Measurements from ENCODE around the gene DNAAF2. TPM values are rescaled to one million over a fixed set of nuclear protein-coding genes. Genes with fewer than 3 reads are reported as not detected.
A peak's percentile ranks its signal among the peaks of the same experiment; 100 is the strongest.
"Not testable (repeated sequence)": the region's sequence is repeated elsewhere in the genome, so short reads cannot be mapped to it uniquely, and the experiment has no call there.

The DNAAF2 gene, protein sequence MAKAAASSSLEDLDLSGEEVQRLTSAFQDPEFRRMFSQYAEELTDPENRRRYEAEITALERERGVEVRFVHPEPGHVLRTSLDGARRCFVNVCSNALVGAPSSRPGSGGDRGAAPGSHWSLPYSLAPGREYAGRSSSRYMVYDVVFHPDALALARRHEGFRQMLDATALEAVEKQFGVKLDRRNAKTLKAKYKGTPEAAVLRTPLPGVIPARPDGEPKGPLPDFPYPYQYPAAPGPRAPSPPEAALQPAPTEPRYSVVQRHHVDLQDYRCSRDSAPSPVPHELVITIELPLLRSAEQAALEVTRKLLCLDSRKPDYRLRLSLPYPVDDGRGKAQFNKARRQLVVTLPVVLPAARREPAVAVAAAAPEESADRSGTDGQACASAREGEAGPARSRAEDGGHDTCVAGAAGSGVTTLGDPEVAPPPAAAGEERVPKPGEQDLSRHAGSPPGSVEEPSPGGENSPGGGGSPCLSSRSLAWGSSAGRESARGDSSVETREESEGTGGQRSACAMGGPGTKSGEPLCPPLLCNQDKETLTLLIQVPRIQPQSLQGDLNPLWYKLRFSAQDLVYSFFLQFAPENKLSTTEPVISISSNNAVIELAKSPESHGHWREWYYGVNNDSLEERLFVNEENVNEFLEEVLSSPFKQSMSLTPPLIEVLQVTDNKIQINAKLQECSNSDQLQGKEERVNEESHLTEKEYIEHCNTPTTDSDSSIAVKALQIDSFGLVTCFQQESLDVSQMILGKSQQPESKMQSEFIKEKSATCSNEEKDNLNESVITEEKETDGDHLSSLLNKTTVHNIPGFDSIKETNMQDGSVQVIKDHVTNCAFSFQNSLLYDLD
- 10 to 100 TPM; 15.5 to 19.1 (median 17.3) TPM for polyA plus RNA-seq (ENCODE audit: insufficient read length in 4 of 4)

DNA sequence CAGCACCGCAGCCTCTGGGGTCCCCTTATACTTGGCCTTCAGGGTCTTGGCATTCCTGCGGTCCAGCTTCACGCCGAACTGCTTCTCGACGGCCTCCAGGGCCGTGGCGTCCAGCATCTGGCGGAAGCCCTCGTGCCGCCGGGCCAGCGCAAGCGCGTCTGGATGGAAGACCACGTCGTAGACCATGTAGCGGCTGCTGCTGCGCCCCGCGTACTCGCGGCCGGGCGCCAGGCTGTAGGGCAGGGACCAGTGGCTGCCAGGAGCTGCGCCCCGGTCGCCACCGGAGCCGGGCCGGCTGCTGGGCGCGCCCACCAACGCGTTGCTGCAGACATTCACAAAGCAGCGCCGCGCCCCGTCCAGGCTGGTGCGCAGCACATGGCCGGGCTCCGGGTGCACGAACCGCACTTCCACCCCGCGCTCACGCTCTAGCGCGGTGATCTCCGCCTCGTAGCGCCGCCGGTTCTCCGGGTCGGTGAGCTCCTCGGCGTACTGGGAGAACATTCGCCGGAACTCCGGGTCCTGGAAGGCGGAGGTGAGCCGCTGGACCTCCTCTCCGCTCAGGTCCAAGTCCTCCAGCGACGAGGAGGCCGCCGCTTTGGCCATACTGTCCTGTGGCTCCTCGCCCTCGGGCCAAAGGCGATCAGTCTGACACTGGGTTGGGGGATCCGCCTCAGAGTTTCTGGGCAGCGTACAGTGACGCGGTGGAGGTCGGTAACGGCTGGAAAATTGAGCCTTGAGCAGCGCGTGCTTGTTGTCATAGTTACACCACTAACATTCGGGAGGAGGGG lies at the start of gene DNAAF2:
Gene DNAAF2, minus strand, starts transcription at position 698 of the 788 bp plus-strand sequence. Its CDS starts 95 bp downstream, at position 603.
- peak; percentile 66 to 75 (median 72) for DNase-seq (ENCODE audit: low read depth in 4 of 4, low spot score in 2 of 4)

GRCh38 chr14:49679271-49679670 lies 44.2 kb upstream of the DNAAF2 start:
- no peak for DNase-seq (ENCODE audit: low read depth in 4 of 4, low spot score in 2 of 4)

- no peak for DNase-seq (ENCODE audit: low read depth in 4 of 4, low spot score in 2 of 4)
Measured at GRCh38 chr14:49677643-49678042, 42.6 kb upstream of the DNAAF2 start.

- no peak for DNase-seq (ENCODE audit: low read depth in 4 of 4, low spot score in 2 of 4)
Measured at GRCh38 chr14:49673586-49673985, 38.5 kb upstream of the DNAAF2 start.

- no peak for DNase-seq (ENCODE audit: low read depth in 4 of 4, low spot score in 2 of 4)
Measured at GRCh38 chr14:49670475-49670874, 35.4 kb upstream of the DNAAF2 start.

- no peak for DNase-seq (ENCODE audit: low read depth in 4 of 4, low spot score in 2 of 4)
Measured at GRCh38 chr14:49659526-49660455, 24.7 kb upstream of the DNAAF2 start.

DNA sequence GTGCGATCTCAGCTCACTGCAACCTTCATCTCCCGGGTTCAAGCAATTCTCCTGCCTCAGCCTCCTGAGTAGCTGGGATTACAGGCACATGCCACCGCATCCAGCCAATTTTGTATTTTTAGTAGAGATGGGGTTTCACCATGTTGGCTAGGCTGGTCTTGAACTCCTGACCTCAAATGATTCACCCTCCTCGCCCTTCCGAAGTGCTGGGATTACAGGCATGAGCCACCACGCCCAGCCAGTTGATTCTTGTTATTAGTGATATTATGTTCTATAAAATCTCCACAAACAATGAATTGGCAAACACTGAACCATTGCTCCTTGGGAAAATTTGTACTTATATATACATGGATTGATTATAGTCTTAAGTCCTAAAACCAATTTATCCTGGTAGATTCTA lies 22.5 kb upstream of the DNAAF2 start:
- DNase-seq (ENCODE audit: low read depth in 4 of 4, low spot score in 2 of 4) = not testable (repeated sequence)

DNA sequence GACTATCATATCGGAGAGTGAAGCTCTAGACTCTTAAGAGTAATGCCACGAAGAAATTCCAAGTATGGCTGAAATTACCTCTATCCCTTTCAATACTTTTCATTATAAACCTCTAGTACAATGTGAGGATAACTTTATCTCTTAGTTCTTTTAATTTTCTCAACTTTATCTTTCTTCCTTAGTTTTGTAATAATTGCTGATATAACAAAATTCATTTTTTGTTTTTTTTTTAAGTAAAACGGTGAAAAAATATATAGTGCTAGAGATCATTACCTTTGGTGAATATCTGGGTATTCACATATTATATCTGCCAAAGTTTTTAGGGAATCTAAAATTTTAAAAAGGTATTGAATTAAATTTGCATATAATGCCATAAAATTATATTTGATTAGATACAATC lies 19.5 kb upstream of the DNAAF2 start:
- DNase-seq (ENCODE audit: low read depth in 4 of 4, low spot score in 2 of 4) = no peak

GRCh38 chr14:49653508-49653907 lies 18.5 kb upstream of the DNAAF2 start:
- no peak for DNase-seq (ENCODE audit: low read depth in 4 of 4, low spot score in 2 of 4)

DNA sequence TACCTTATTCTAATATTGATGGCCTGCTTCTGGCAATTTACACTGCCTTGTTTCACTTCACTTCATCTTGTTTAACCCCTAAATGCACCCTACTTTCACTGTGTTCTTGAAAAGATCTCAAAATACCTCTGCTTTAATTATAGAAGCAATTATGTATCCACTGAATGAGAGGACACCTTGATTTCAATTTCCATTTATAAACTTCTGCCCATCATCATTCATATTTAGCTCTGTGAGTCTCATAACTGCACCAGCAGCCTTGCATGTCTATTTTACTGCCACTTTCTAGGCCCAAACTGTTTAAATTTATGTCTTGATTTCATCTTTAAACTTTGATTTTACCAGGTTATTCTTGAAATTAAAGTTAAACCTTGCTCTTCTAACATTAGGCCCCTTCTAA lies 7.1 kb upstream of the DNAAF2 start:
- DNase-seq (ENCODE audit: low read depth in 4 of 4, low spot score in 2 of 4) = no peak

- DNase-seq (ENCODE audit: low read depth in 4 of 4, low spot score in 2 of 4) = no peak
Measured at GRCh38 chr14:49641697-49642129, 6.7 kb upstream of the DNAAF2 start.

- DNase-seq (ENCODE audit: low read depth in 4 of 4, low spot score in 2 of 4) = no peak
Measured at GRCh38 chr14:49640540-49641417, 5.7 kb upstream of the DNAAF2 start.

GRCh38 chr14:49637534-49638078 lies 2.6 kb upstream of the DNAAF2 start:
- no peak for DNase-seq (ENCODE audit: low read depth in 4 of 4, low spot score in 2 of 4)

- no peak for DNase-seq (ENCODE audit: low read depth in 4 of 4, low spot score in 2 of 4)
Measured at GRCh38 chr14:49636866-49637265, 1.8 kb upstream of the DNAAF2 start.

DNA sequence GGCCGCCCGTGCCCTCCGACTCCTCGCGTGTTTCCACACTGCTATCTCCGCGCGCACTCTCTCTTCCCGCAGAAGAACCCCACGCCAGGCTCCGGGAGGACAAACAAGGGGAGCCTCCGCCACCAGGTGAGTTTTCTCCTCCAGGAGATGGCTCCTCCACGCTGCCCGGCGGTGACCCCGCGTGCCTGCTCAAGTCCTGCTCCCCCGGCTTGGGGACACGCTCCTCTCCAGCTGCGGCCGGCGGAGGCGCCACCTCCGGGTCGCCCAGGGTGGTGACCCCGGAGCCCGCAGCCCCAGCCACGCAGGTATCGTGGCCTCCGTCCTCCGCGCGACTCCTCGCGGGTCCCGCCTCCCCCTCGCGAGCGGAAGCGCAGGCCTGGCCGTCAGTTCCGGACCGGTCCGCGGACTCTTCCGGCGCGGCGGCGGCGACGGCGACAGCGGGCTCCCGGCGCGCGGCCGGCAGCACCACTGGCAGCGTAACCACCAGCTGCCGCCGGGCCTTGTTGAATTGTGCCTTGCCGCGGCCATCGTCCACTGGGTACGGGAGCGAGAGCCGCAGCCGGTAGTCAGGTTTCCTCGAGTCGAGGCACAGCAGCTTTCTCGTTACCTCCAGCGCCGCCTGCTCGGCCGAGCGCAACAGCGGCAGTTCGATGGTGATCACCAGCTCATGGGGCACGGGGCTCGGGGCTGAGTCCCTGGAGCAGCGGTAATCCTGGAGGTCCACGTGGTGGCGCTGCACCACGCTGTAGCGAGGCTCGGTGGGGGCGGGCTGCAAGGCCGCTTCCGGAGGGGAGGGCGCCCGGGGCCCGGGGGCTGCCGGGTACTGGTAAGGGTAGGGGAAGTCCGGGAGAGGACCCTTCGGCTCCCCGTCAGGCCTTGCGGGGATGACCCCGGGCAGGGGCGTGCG lies 1.2 kb downstream of the DNAAF2 start:
- peak; percentile 88 to 93 (median 91) for DNase-seq (ENCODE audit: low read depth in 4 of 4, low spot score in 2 of 4)

DNA sequence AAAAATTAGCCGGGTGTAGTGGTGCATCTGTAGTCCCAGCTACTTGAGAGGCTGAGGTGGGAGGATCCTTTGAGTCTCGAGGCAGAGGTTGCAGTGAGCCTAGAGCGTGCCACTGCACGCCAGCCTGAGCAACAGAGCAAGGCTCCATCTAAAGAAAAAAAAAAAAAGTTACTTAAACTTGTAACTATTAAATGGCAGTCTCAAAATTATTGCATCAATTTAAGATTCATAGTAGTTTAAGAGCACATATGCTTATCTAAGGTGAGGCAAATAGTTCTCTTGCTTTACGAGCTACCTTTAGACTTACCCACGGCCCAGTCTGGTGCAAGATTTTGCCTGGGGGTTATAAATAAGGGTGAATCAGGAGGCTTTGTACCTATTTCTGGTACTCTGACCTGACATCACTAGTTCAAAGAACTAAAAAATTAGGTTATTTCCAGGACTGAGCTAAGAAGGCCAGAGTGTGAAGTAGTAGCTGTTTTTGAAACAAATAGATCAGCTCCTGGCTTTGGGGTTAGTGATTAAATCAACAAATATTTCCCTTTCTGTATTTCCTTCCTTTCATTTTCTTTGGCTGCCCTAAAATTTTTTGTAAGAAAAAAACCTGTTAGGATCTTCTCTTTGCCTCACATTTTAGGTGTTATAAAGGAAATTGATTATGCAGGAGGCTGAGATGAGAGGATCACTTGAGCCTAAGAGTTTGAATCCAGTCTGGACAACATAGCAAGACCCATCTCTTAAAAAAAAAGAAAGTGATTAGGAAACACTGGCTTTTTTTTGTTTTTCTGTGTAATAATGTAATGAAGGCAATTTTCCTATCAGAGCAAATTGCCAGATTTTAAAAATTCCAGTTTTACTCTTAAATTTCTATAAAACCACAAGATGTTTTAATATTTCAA lies 10.9 kb downstream of the DNAAF2 start:
- no peak for DNase-seq (ENCODE audit: low read depth in 4 of 4, low spot score in 2 of 4)
